Stimulated activated CD4-positive, alpha-beta T cell treated with anti-CD3 and anti-CD28 coated beads, Interleukin-12 subunit alpha, Interleukin-12 subunit beta, amount 100 ng/mL, for 4 hours (primary cell): ENCODE data around the gene SORCS2.
"Not testable (repeated sequence)": the region's sequence is repeated elsewhere in the genome, so short reads cannot be mapped to it uniquely, and the experiment has no call there.

Experiments used
- DNase-seq: peaks from one replicate; pipeline ENCODE4 v3.0.0-alpha.2; 2020

SORCS2 gene

DNA sequence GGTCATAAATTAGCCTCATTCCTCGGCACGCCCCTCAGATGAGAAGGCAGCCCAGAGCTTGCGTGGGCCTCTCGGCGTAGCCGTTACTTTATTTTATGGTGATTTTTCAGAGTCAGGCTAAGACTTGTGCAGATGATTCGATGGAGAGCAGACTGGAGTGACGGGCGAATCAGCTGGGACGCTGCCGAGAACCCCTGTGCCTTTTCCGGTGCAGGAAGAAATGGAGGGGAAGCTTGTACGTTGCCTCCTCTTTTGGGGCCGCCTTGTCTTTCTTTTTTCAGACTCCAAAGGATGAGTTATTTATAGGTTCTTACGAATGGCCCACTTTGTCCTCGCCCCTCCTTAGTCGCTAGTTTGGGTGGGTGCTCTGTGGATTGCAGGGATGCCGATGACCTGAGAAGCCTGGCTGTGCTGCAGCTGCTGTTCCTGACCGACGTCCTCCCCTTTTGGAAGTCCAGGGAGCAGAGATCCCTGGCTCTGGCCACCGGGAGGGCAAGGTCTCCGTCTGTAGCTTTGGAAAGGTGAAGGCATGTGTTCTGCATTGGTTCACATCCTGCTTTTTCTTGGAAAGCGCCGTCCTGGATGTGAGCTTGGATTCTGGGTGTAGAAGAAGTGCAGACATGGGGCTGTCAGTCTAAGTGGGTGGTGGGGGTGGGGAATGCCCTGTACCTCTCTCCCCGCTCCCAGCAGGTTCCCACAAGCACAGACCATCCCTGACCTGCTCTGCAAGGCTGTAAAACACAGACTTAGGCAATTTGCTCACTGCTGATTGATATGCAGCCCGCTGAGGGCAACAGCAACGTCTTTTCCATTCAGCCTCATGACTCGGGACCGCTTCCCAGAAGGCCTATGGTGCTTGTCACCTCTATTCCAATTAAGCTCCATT is 9.3 kb downstream of the SORCS2 start:
- no peak for DNase-seq

DNA sequence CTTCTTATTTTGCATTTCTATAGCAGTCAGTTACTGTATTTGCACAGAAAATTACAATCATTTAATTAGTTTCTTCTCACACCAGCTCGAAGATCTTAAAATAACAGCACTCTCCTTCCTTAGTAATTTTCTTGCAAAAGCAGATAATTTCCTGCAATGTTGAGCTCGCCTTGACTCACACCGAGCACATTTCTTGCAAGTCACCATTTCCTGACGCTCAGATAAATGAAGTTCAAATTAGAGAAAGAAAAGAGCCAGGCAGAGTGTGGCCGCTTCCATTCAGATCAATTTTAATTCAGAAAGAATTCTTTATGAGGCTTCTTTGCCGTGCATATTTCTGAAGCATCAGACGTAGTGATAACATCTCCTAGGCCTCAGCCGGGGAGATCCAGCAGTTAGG is 10.1 kb downstream of the SORCS2 start:
- no peak for DNase-seq

DNA sequence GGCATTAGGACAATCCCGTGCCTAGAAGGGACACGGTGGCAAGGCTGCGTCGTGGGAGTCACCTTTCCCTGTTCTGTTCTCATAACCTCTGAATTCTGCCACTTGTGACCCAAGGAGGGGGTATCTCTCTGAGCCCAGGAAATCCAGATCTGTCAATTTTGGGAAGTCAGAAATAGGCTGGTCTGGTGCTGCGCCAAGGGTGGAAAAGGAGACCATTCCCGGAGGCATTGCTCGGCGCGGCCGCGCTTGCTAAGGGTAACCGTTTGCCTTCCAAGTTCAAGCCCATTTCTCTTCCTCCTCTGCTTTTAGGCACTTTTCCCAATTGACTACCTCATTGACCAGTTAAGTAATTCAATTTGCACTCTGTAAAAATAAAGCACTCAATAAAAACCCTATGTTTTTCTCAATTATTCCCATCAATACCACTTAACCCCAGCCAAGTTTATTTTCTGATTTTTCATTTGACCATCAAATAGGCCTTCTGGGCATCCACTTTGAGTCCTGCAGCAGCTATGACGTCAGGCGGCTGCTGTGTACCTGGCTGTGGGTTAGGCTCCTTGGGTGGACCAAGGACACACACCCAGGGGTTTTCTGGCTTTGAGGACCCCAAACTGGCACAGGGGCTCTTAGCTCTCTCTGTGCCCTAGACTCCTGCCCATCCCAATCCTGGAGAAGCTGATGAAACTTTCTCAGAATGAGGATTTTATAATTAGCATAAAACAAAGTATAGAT is 12.5 kb downstream of the SORCS2 start:
- no peak for DNase-seq

DNA sequence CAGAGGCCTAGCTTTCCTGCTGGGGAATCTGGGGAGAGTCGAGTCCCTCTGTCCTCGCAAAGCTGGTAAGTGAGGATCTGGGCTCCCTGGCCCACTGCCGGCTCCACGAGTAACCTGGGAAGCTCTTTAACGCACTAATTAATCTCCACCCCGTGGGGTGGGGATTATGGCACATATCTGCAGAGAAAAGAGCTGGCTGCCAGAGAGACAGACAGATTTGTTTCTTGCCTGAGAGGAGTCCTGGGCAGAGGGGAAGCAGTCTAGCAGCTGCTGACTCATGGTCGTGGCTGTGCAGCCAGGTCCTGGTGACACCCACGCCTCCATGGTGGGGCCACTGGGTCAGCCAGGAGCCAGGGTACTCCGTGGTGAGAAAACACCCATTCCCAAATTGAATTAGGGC is 14.0 kb downstream of the SORCS2 start:
- no peak for DNase-seq

DNA sequence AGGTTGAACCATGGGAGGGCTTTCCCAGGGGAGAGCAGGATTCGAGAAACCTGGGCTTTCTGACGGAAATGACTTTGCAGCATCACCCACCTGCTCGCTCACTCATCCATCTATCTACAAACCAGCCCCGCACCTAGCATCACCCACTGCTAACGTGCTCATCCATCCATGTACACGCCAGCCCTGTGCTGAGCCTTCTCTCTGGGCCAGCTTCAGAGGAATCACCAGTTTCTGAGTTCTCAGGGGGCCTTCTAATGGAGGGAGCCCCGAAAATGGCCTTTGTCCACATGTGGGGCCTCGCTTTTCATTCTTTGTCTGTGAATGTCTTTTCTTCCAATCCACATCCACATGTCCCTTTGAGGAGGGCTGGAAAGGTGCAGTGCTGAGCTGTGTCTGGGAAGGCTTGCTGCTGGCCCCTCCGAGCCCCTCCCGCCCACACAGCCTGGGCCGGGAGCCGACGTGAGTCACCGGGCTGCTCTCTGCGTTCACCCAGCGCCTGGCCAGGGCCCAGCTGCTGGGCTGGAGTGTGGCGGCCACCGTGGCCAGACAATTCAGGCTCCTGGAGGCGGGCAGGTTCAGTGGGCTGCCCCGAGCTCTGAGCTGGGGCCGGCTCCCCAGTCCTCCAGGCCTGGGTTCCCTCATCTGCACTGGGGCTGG is 14.7 kb downstream of the SORCS2 start:
- DNase-seq = no peak

DNA sequence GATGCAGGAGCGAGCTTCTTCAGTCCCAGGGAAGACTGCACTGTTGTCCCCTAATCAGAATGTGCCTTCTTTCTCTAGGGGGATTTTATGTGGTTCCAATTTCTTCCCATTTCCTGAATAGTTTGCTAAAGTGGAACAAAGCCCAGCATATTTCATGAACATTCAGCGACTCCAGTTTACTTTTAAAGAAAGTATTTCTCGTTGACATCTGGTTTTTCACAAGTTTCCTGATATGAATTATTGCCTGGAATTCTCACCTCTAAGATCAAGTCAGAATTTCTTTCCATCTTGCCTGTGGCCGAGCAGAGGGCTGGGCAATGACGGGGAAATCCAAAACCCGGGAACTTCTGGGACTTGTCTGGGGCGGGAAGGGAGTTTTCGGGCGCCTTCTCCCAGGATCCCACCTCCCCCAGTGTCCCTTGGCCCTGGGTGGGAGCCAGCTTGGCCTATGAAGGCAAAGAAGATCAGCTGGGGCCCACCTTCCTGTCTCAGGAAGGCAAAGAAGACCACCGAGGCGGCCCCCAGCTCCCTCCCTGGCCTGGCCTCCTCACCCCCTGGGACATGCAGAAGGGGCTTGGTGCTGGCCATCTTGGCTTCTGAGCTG is 15.4 kb downstream of the SORCS2 start:
- DNase-seq = no peak

DNA sequence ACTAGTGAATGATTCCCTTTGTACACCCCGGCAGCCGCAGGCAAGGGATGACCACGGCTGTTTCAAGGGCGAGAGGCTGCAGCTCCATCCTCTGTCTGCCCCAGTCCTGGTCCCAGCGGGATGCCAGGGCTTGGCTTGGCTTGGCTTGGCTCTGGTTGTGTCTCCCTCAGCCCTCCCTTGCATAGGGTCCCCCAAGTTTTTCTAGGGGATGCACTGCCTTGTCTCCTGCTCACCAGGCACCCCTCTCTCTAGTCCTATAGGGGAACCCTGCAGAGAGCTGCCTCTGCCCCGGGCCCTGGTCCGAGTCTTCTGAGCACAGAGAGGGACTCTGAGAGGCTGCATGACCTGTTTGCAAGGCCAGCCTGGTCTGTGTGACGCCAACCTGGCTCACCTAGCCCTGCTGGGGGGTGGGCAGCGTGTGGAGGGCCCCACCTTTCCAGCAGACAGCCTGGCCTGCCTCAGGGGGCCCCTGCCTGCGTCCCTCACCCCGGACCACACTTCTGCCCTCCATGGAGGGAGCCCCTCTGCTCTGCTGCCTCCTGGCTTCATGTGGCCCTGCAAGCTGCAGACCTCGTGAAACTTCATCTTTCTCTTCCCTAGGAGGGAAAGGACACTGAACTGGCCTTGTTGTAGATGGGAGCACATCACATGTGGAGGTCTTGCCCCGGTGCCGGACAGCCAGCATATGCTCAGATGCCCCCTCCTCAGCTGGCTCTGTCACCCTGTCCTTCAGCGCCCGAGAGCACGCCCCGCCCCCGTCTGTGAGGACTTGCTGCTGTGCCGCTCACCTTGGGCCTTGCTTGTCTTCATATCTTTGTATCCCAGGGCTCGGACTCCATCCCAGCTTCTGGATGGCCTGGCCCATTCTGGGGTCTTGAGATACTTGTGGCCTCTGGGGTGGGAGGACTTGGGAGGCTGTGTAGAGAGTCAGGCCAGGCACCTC is 16.4 kb downstream of the SORCS2 start:
- DNase-seq = no peak

DNA sequence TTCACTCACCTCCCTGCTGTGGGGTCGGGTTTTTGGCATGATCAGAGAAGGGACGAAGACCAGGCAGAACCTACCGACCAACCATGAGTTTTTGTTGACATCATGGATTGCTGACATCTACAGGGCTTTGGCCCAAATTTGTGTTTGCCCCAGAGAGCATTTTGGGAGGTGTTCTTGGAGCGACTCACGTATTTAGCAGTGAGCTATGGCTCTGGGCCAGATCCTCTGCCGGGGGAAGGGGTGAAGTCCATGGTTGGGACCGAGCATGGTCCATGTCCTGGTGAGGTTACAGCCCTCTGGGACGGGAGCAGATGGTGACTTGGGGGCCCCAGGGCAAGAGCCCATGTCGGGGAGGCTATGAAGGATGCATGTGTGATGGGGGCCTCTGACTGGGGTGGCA is 17.4 kb downstream of the SORCS2 start:
- DNase-seq = no peak

DNA sequence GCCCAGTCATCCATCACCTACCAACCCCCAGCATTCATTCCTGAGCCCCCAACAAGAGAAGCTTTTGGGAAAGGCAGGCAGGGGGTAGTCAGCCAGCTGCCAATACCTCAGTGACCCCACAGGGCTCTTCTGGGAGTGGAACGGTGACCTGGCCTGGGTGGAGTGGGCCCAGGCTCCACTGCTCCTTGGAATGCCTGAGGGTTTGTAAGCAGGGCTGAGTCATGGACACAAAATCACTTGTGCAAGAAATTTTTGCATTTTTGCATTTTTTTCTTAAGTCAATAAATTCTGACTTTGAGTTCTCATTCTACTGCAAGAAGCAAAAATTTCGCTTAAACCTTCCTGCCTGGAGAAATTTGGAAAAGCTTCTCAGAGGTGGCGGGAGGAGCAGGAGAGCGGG is 18.5 kb downstream of the SORCS2 start:
- no peak for DNase-seq

DNA sequence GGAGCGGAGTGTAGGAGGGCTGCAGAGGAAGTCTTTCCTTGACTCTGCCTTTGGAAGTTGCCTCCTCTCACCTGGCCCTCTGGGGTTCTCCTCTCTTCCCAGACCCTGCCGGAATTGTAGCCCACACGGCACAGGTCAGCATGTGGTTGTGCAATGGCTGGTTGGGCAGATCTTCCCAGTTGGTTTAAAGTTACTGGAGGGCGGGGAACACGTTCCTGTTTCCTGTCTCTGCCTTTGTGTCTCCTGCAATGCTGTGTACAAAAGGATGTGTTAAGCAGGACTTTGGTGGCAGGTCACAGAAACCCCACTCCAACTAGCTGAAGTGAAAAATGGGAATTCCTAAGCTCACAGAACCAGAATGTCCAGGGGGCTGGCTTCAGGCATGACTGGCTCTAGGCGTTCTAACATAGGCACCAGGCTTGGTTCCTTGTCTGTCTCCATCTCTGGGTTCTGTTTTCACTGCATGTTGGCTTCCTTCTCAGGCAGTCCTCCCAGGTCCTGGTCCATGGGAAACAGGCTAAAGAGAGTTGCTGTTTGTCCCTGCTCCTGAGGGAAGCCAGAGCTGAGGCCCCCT is 19.9 kb downstream of the SORCS2 start:
- no peak for DNase-seq

DNA sequence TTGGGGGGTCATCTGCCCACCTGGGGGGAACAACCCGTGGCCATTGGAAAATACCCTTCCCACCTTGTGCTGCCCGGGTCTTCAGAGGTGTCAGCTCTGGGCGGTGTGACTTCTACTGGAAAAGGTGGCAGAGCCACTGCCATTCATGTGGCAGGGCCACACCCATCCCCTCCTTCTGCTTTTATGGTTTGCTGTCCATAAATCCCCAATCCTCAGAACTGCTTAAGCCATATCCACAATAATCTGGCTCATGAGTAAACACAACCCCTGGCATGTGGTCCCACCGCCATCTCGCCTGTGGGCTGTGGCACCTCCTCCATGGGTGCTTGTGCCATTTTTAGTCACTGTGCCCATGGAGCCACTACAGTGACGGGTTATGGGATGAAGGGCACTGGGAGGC is 20.6 kb downstream of the SORCS2 start:
- DNase-seq = no peak

DNA sequence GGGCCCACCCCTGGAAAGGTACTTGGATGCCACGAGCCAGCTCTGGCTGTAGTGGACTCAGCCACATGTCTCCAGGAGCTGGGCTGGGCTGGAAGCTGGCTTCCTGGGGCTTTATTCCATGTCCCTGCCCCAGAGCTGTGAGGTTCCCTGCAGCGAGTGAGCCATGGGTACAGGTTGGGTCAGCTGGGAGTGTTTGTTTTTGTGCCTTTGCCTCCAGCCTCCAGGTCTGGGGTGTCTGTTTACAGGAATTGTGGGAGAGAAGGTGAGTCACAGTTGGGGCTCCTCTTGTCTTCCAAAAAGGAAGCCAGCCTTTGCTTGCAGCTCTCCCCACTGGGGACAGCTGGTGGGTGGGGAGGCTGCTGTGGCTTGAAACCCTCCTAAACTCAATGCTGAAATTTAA is 21.5 kb downstream of the SORCS2 start:
- no peak for DNase-seq

DNA sequence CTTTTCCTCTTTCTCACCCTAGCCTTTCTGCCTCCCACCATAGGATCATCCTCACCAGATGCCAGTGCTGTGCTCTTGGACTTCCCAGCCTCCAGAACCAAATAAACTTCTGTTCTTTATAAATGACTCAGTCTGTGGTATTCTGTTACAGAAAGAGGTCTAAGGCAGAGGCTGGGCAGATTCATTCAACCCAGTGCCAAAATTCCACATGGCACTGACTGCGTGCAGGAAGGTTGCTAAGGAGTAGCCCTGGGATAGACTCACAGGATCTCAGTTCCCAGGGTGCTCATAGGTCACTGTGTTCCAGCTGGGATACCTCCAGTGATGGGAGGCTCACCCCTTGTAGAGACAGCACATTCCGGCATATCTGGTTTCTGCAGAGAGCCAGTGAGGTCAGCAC is 22.0 kb downstream of the SORCS2 start:
- DNase-seq = no peak

DNA sequence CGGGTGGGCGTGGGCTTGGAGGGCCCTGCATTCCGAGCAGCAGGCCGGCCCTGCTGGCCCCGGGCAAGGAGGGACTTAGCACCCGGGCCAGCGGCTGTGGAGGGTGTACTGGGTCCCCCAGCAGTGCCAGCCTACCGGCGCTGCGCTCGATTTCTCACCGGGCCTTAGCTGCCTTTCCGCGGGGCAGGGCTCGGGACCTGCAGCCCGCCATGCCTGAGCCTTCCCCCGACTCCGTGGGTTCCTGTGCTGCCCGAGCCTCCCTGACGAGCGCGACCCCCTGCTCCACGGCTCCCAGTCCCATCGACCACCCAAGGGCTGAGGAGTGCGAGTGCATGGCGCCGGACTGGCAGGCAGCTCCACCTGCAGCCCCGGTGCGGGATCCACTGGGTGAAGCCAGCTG is 22.8 kb downstream of the SORCS2 start:
- not testable (repeated sequence) for DNase-seq

DNA sequence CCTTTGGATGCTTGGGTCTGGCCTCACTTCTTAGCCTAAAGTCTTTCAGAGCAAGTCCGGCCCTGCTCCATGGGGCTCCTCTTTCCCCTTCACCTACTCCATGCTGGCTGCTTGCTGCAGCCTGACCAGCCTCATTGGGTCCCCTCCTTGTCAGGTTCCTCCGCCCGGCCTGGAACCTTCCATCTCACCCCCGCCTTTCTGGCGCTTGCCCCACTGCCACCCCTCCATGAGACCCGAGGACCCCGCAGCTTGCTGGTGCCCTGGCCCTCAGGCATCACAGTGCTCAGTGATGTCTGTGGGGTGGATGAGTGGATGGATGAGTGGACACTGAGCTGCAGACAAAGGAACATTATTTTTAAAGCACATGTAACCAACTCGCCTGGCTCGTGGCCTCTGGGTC is 24.7 kb downstream of the SORCS2 start:
- DNase-seq = no peak

DNA sequence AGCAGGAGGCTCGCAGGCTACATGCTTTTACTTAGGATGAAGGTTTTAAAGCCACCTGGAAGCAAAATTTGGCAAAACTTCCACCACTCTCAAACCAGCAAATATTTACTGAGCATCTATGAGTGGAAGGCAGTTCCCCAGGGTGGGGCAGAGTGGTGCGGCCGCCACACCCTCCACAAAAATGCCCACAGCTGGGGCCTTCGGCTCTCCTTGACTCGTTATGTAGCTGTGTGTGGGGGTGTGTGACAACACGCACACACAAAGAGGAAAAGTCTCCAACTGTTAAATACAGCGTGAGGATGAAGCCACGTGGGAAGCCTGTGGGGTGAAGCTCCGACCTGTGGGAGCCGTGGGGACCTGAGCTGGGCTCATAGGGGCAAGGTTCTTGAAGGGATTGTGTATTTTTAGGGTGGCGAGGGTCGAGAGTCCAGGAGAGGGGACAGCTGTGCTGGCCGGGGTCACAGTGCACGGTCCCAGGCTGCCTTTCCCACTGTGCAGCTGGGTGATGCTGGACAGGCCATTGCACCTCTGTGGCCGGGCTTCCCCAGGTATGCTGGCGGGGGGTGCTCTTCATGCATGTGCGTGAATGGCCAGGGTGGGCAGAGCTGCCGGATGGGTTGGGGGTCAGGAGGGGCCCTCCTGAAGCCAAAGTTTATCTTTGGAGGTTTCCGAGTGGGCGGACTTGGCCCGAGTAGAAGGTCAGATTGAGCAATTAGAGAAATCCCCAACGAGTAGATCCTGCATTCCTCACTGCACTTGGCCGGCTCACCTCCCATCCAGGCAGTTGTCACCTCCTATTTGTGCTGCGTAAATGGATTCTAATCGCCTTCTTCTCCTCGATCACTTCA is 25.4 kb downstream of the SORCS2 start:
- no peak for DNase-seq

DNA sequence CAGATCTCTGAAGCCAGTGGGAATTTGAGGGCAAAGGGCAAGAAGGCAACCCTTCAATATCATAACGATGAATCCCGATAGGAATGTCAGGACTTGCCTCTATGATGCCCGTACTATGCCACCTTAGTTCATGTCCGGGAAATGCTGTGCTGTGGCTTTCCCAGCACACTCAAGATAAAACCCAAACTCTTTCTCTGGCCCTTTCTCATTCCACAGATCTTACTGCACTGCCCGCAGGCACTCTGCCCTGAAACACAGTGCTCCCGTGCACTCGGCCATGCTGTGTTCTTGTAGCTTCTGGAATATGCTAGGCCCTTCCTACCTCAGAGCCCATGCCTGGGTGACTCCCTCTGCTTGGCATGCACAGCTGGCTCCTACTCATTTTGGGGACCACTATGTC is 26.3 kb downstream of the SORCS2 start:
- no peak for DNase-seq

DNA sequence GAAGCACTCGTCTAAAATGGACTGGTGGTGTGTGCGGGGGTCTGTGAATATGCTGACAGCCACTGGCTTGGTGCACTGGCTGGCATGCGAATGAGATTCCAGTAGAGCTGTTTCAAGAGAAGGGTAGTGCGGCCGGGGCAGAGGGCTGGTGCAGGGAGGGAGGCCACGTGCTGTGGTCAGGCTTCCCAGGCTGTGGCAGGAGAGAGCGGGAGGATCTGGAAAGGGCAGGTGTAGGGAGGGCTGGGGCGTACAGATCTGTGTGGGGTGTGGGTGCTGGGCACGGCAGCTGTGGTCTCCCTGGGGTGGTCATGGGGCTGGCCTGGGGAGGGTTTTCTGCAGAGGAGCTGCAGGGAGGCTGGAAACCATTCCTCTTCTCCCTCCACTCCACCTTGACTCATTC is 30.2 kb downstream of the SORCS2 start:
- DNase-seq = no peak

DNA sequence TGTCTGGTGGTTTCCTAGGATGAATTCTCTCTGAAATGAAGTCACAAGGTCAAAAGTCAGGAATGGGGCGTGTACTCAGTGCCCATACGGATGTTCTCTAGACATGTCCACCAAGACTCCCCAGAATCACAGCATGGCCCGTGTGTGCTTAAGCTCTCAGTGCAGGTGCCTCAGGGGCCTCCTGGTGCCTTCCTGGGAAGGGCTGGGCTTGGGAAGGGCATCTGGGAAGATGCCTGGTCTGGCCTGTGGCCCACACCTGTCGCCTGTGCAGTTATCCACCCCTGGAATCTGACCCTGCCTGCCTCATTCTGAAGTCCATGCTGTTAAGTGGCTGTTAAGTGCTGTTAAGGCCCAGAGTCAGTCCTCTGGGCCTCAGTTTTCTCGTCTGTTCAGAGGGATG is 31.2 kb downstream of the SORCS2 start:
- DNase-seq = no peak

DNA sequence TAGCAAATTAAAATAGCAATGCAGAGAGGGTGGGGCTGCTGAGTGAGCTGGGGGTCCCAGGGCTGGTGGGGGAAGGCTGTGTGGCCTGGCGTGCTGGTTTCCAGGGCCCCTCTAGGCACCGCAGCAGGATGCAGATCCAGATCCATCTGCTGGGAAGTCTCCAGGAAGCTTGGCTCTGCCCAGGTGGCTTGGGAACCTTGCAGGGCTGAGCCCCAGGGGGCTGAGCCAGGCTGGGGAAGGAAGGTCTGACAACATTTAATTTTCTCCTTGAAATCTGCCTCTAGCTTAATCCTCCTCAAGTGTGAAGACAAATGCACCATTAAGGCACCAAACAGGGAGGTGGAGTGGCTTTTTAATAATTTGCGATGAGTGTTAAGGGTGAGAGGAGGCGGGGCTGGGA is 31.7 kb downstream of the SORCS2 start:
- DNase-seq = no peak
